GM23338 (cell line): ENCODE data around the gene UBE2S.

Source experiments
- CREB1 ChIP-seq: fragments of 250-450 bp; sonication (Bioruptor Pico); IDR thresholded peaks from 2 replicates; pipeline ENCODE4 v1.5.0; 2020; ENCODE audit warnings: low read depth, mild to moderate bottlenecking, moderate library complexity
- EZH2 ChIP-seq: fragments of 200-600 bp; sonication (generic); IDR thresholded peaks from one replicate; pipeline ENCODE4 v1.8.0; 2017; ENCODE audit warnings: antibody characterized with exemption, mild to moderate bottlenecking, low read depth; ENCODE audit not compliant: unreplicated experiment
- EZH2phosphoT487 ChIP-seq: fragments of 200-600 bp; sonication (generic); IDR thresholded peaks from one replicate; pipeline ENCODE4 v1.8.1; 2018; ENCODE audit warnings: antibody characterized with exemption; ENCODE audit not compliant: unreplicated experiment
- JUNB ChIP-seq: IDR thresholded peaks from one replicate; pipeline ENCODE4 v1.6.1; 2016; ENCODE audit warnings: antibody characterized with exemption; ENCODE audit not compliant: unreplicated experiment
- POLR2AphosphoS5 ChIP-seq: IDR thresholded peaks from 2 replicates; pipeline ENCODE4 v1.6.1; 2016; ENCODE audit warnings: antibody characterized with exemption, low read depth
- STAT1 ChIP-seq: IDR thresholded peaks from one replicate; pipeline ENCODE4 v1.6.1; 2016; ENCODE audit warnings: antibody characterized with exemption; ENCODE audit not compliant: unreplicated experiment
- ZNF114 ChIP-seq: fragments of 250-450 bp; sonication (Bioruptor Pico); IDR thresholded peaks from 2 replicates; pipeline ENCODE4 v1.5.0; 2020; ENCODE audit warnings: mild to moderate bottlenecking, moderate library complexity
- ZNF331 ChIP-seq: fragments of 250-450 bp; sonication (Bioruptor Pico); IDR thresholded peaks from 2 replicates; pipeline ENCODE4 v1.5.0; 2020; ENCODE audit warnings: low read depth, mild to moderate bottlenecking, moderate library complexity
- TF ChIP-seq, protein P1 (sequence below), 2 experiments: fragments of 200-600 bp in 1 of 2; sonication (generic) in 1 of 2; conservative IDR thresholded peaks; 2 replicates each; pipeline versions ENCODE4 v1.5.1 to v1.6.1; 2016 to 2017; ENCODE audit warnings: antibody characterized with exemption in 2 of 2, low read depth in 2 of 2, mild to moderate bottlenecking in 2 of 2, moderate library complexity in 1 of 2
- TF ChIP-seq, protein P2 (sequence below): IDR thresholded peaks from one replicate; pipeline ENCODE4 v1.6.1; 2018; ENCODE audit warnings: antibody characterized with exemption; ENCODE audit not compliant: unreplicated experiment
- TF ChIP-seq, protein P3 (sequence below): IDR thresholded peaks from 2 replicates; pipeline ENCODE4 v1.6.1; 2016; ENCODE audit warnings: antibody characterized with exemption

DNA sequence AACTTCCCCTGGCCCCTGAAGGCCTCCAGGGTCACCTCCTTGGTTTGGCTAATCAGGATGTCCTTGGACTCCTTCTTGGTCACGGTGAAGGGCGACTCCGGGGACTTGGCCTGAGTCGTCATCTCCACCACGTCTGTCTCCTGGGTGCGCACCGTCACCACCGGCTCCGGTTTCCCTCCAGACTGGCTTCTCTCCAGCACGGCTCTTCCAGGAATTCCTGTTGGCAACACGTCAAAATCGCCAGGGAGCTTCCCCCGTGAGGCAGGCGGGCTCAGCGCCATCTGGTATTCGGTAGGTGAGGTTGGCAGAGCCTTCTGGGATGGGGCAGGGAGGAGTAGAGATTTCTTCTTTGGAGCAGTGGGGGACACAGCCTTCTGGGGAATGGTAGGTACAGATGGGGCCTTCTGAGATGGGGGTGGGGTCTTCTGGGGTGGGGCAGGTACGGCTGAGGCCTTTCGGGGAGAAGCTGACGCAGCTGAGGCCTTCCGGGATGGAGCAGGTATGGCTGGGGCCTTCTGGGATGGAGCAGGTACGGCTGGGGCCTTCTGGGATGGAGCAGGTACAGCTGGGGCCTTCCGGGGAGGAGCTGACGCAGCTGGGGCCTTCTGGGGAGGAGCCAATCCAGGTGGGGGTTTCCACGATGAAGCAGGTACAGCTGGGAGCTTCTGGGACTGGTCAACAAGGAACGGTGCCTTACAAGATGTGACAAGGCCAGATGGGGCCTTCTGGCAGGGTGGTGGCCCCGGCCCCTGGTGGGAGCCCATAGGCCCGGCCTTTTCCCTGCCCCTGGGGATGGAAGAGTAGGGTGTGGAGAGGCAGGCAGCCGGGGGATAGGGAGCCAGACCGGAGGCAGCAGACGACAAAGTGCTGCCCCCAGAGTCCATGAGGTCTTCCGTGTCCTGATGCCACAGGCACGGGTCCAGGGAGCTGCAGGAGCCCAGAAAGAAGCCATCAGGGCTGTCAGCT, 48.4 kb downstream of the UBE2S start:
- TF ChIP-seq, protein P1, sequence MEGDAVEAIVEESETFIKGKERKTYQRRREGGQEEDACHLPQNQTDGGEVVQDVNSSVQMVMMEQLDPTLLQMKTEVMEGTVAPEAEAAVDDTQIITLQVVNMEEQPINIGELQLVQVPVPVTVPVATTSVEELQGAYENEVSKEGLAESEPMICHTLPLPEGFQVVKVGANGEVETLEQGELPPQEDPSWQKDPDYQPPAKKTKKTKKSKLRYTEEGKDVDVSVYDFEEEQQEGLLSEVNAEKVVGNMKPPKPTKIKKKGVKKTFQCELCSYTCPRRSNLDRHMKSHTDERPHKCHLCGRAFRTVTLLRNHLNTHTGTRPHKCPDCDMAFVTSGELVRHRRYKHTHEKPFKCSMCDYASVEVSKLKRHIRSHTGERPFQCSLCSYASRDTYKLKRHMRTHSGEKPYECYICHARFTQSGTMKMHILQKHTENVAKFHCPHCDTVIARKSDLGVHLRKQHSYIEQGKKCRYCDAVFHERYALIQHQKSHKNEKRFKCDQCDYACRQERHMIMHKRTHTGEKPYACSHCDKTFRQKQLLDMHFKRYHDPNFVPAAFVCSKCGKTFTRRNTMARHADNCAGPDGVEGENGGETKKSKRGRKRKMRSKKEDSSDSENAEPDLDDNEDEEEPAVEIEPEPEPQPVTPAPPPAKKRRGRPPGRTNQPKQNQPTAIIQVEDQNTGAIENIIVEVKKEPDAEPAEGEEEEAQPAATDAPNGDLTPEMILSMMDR (conservative IDR thresholded peaks at IDR 0.05; ENCODE audit: low read depth in 2 of 2) = no peak
- TF ChIP-seq EZH2phosphoT487 = no peak
- no peak for TF ChIP-seq JUNB
- TF ChIP-seq, protein P2, sequence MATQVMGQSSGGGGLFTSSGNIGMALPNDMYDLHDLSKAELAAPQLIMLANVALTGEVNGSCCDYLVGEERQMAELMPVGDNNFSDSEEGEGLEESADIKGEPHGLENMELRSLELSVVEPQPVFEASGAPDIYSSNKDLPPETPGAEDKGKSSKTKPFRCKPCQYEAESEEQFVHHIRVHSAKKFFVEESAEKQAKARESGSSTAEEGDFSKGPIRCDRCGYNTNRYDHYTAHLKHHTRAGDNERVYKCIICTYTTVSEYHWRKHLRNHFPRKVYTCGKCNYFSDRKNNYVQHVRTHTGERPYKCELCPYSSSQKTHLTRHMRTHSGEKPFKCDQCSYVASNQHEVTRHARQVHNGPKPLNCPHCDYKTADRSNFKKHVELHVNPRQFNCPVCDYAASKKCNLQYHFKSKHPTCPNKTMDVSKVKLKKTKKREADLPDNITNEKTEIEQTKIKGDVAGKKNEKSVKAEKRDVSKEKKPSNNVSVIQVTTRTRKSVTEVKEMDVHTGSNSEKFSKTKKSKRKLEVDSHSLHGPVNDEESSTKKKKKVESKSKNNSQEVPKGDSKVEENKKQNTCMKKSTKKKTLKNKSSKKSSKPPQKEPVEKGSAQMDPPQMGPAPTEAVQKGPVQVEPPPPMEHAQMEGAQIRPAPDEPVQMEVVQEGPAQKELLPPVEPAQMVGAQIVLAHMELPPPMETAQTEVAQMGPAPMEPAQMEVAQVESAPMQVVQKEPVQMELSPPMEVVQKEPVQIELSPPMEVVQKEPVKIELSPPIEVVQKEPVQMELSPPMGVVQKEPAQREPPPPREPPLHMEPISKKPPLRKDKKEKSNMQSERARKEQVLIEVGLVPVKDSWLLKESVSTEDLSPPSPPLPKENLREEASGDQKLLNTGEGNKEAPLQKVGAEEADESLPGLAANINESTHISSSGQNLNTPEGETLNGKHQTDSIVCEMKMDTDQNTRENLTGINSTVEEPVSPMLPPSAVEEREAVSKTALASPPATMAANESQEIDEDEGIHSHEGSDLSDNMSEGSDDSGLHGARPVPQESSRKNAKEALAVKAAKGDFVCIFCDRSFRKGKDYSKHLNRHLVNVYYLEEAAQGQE = no peak
- TF ChIP-seq ZNF114 (CRISPR knock-in tag) = no peak
- TF ChIP-seq EZH2 = no peak
- no peak for TF ChIP-seq CREB1 (CRISPR knock-in tag)
- TF ChIP-seq, protein P3, sequence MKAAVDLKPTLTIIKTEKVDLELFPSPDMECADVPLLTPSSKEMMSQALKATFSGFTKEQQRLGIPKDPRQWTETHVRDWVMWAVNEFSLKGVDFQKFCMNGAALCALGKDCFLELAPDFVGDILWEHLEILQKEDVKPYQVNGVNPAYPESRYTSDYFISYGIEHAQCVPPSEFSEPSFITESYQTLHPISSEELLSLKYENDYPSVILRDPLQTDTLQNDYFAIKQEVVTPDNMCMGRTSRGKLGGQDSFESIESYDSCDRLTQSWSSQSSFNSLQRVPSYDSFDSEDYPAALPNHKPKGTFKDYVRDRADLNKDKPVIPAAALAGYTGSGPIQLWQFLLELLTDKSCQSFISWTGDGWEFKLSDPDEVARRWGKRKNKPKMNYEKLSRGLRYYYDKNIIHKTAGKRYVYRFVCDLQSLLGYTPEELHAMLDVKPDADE = no peak
- no peak for TF ChIP-seq POLR2AphosphoS5
- TF ChIP-seq STAT1 = no peak
- no peak for TF ChIP-seq ZNF331 (CRISPR knock-in tag)
